Activated CD4-positive, alpha-beta T cell treated with anti-CD3 and anti-CD28 coated beads, Interleukin-2, amount 50 U/mL, for 48 hours (primary cell): ENCODE data around the gene STH.
"Not testable (repeated sequence)": the region's sequence is repeated elsewhere in the genome, so short reads cannot be mapped to it uniquely, and the experiment has no call there.

Source experiments
- DNase-seq, 2 experiments: peaks; one replicate each; pipeline ENCODE4 v3.0.0-alpha.2; 2020

STH gene, protein sequence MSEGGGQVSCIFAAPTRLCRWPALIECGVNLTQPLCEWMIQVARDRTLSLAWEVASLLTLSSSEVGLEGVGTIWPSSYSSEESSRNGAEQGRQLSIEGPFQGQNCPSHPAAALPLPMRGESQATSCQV

GRCh38 chr17:45998987-45999899 is at the start of gene STH:
TSS of gene STH (plus strand) at chr17:45999250. CDS start at chr17:45999280, 30 bp downstream.
- no peak for DNase-seq

DNA sequence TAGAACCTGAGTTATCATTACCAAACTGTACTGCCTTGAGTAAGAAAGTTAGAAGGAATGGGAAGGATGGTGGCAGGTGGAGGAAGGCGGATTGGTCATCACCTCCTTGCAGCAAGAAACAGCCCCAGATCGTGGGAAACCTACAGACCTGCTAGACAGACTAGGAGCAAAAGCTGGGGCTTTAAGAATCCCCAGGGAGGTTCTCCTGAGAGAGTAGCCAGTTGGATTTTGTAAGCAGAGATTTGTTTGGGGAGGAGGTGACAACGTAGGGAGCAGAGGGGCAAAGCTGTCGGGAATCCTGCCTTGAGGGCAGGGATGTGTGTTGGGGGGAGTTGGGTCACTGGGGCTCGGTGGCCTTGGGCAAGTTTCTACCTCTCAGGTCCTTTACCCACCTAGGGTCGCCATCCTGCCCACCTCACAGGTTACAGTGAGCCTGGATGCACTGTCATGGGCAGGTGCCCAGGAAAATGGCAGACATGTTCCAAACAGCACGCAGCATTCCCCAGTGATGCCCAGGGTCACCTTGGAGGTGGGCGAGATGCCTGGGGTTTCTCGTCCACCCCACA is 49.2 kb upstream of the STH start:
- DNase-seq = no peak

- no peak for DNase-seq
Observed at GRCh38 chr17:45950888-45951287, 48.2 kb upstream of the STH start.

DNA sequence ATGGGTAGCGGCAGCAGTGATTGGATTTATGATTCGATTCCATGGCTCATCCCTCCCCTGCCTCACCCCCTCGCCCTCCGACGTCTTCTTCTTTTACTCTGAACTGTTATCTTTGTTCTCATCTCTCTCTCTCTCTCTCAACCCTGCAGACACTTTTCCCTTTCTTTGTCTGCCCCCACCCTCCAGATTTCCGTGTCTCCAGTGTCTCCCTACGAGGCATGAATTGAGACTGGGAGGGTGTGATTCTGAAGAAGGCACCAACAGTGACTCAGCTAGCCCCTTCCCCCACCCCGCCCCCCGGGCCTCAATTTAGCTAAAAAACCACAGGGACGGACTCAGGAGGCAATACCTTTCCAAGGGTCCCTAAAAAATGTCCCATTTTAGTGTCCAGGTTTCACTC is 47.6 kb upstream of the STH start:
- no peak for DNase-seq

DNA sequence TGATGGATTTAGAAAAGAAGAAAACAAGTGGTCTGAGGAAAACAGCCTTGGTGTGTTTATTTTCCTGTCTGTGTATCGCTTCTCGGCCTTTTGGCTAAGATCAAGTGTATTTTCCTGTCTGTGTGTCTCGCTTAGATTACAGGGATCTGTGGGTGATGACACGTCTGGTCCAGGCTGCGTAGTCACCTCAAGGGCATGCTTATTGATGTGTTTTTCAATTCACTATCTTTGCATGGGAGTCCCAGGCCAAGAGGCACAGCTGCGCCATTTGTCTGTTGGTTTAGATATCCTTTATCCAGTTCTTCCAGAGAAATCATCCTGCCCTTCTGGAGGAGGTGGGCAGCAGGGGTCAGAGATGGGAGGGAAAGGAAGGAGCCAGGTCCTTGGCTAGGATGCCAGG is 47.1 kb upstream of the STH start:
- DNase-seq = no peak

DNA sequence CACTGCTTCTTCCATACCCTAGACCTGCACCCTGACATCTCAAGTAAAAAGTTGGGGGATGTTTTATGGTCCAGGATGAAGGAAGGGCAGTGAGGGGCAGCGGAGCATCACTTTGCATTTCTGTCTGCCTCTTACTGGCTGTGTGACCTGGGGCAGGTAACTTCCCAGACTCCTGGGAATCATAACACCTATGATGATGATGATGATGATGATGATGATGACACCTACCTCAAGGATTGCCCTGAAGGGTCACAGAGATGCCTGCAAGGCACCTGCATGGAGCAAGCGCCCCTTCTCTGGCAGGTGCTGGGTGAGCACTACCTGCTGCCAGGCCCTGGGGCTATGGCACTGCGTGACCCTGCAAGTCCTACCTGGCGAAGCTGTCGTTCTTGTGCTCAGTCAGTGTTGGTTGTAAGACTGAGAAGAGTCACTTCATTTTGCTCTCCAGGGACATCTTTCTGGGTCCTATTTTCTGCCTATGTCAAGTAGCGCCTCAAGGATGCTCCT is 46.2 kb upstream of the STH start:
- DNase-seq = no peak

GRCh38 chr17:45953561-45953960 is 45.5 kb upstream of the STH start:
- no peak for DNase-seq

GRCh38 chr17:45954914-45955313 is 44.1 kb upstream of the STH start:
- DNase-seq = no peak

DNA sequence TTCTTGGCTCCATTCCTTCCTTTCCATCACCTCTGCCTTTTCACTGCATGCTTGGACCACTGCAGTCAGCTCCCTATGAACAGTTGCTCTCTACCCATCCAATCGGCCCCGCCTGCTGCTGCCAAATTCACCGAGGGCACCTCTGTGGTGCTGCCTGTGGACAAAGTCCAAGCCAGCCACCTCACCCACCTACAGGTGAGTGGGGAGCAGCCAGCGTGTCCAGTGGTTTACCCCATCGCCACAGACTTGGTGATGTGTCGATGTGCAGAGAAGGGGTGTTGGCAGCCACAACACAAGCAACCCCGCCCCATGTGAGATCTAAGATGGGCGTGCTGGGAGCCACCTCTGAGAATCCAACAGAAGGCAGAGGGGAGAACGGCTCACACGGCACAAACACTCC is 43.7 kb upstream of the STH start:
- no peak for DNase-seq

- DNase-seq = no peak
Observed at GRCh38 chr17:45956090-45956489, 43.0 kb upstream of the STH start.

- not testable (repeated sequence) for DNase-seq
Observed at GRCh38 chr17:45956746-45957145, 42.3 kb upstream of the STH start.

DNA sequence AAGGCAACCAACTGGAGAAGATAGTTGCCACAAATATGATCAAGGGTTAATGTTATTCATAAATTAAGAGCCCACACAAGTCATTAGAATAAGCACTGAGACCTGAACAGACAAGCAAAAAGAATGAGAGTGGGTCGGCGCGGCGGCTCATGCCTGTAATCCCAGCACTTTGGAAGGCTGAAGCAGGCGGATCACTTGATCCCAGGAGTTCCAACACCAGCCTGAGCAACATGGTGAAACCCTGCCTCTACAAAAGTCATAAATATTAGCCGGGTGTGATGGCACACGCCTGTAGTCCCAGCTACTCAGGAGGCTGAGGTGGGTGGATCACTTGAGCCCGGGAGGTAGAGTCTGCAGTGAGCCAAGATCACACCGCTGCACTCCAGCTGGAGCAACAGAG is 40.7 kb upstream of the STH start:
- DNase-seq = no peak

GRCh38 chr17:45958994-45959665 is 39.9 kb upstream of the STH start:
- no peak for DNase-seq

DNA sequence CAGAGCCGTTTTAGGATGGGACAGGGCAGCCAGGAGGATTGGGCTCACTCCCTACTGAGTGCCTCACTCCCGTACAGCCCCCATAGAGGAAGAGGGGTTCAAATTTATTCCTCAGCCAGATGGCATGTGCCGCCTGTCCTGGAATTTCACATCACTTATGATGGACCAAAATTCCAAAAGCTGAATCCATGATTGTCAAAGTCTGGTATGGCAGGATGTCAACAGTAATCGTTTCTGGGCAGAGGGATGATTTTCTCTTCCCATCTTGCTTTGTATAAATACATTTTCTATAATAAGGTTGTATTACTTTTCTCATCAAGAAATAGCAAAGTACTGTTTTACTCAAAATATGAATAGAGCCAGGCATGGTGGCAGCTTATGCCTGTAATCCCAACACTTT is 38.7 kb upstream of the STH start:
- DNase-seq = no peak

- no peak for DNase-seq
Observed at GRCh38 chr17:45961206-45961605, 37.8 kb upstream of the STH start.

GRCh38 chr17:45962221-45962972 is 36.7 kb upstream of the STH start:
- no peak for DNase-seq

GRCh38 chr17:45963283-45963682 is 35.8 kb upstream of the STH start:
- no peak for DNase-seq

GRCh38 chr17:45963889-45964288 is 35.2 kb upstream of the STH start:
- no peak for DNase-seq

- no peak for DNase-seq
Observed at GRCh38 chr17:45964634-45965033, 34.4 kb upstream of the STH start.

DNA sequence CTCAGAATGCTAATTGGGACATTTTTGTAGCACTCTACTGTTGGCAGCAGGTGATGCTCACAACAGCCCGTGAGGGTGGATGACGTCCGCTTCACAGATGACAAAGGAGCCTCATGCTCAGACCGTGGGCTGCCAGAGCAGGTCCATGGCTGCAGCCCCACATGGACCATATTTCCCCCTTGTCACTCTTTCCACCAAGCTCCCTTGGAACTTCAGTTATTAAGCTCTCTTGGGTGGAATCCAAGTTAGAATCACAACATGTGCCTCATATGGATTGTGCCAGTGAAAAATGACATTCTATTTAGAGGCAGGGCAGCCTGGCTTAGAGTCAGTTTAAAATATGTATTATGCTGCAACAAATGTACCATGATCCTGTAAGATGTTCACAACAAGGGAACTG is 33.2 kb upstream of the STH start:
- no peak for DNase-seq

GRCh38 chr17:45966606-45967280 is 32.3 kb upstream of the STH start:
- no peak for DNase-seq

DNA sequence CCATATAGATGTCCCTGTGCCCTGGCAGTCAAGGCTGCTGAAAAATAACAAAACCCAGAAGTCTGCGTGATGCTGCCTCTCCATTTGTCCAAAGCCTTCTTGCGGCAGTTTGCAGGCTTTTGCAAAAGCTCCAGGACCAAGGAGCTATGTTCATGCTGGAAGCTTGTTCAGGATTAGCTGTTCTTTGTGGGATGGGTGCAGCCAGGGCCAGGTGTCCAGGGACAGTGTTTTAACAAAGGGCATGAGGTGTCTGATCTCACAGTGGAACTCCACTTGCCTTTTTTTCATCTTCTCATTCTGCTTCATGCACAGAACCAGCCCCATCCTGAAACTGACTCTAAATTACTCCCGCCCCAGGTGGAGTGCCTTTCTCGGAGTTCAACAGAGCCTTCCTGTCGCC is 31.7 kb upstream of the STH start:
- DNase-seq = no peak
